OCI-LY1 (cell line): ENCODE measurements around the gene DTNBP1.
"Not testable (repeated sequence)": the region's sequence is repeated elsewhere in the genome, so short reads cannot be mapped to it uniquely, and the experiment has no call there.

Experiments used
- H2AFZ ChIP-seq: fragments of 200-600 bp; sonication (generic), shearing (Covaris generic); 2 replicates; pipeline ENCODE4 v1.6.0; 2014; ENCODE audit warnings: antibody characterized with exemption, mild to moderate bottlenecking, low read length
- H3F3A ChIP-seq: fragments of 200-600 bp; sonication (generic), shearing (Covaris generic); 2 replicates; pipeline ENCODE4 v1.6.0; 2014; ENCODE audit warnings: mild to moderate bottlenecking, antibody characterized with exemption, low read length, moderate library complexity; ENCODE audit not compliant: insufficient read depth
- H3K27ac ChIP-seq: fragments of 200-600 bp; sonication (generic); 2 replicates; pipeline ENCODE4 v1.5.1; 2014; ENCODE audit warnings: low read length, mixed run types, mild to moderate bottlenecking, low read depth; ENCODE audit not compliant: poor library complexity, severe bottlenecking
- H3K27me3 ChIP-seq: fragments of 200-600 bp; sonication (generic); 2 replicates; pipeline ENCODE4 v1.6.0; 2014; ENCODE audit warnings: antibody characterized with exemption, mild to moderate bottlenecking, low read length, moderate library complexity; ENCODE audit not compliant: insufficient read depth
- H3K36me3 ChIP-seq: fragments of 200-600 bp; sonication (generic); 2 replicates; pipeline ENCODE4 v1.6.1; 2014; ENCODE audit warnings: mild to moderate bottlenecking, antibody characterized with exemption, low read length, moderate library complexity, mixed read lengths; ENCODE audit not compliant: insufficient read depth
- H3K4me1 ChIP-seq: fragments of 200-600 bp; sonication (generic); 2 replicates; pipeline ENCODE4 v1.5.1; 2014; ENCODE audit warnings: mild to moderate bottlenecking, low read length, moderate library complexity; ENCODE audit not compliant: insufficient read depth, severe bottlenecking
- H3K4me2 ChIP-seq: fragments of 200-600 bp; sonication (generic), shearing (Covaris generic); 2 replicates; pipeline ENCODE4 v1.6.1; 2014; ENCODE audit warnings: low read length
- H3K4me3 ChIP-seq: fragments of 200-600 bp; sonication (generic); 2 replicates; pipeline ENCODE4 v1.5.1; 2014; ENCODE audit warnings: low read length, low read depth, mild to moderate bottlenecking, mixed read lengths; ENCODE audit not compliant: poor library complexity, severe bottlenecking
- H3K79me2 ChIP-seq: fragments of 200-600 bp; shearing (Covaris generic); 2 replicates; pipeline ENCODE4 v1.6.1; 2016; ENCODE audit warnings: mixed run types, low read length, mixed read lengths; ENCODE audit not compliant: insufficient read depth
- H3K9ac ChIP-seq: fragments of 200-600 bp; sonication (generic), shearing (Covaris generic); 2 replicates; pipeline ENCODE4 v1.6.1; 2014; ENCODE audit warnings: mild to moderate bottlenecking, low read length, mixed read lengths
- H3K9me2 ChIP-seq: fragments of 200-600 bp; sonication (generic), shearing (Covaris generic); 2 replicates; pipeline ENCODE4 v1.6.1; 2014; ENCODE audit warnings: low read depth, mild to moderate bottlenecking, low read length, mixed read lengths
- H3K9me3 ChIP-seq: fragments of 200-600 bp; shearing (Covaris generic); 2 replicates; pipeline ENCODE4 v1.6.1; 2014; ENCODE audit warnings: low read length, mixed read lengths
- H4K20me1 ChIP-seq: fragments of 200-600 bp; sonication (generic), shearing (Covaris generic); 2 replicates; pipeline ENCODE4 v1.6.0; 2016; ENCODE audit warnings: mild to moderate bottlenecking, low read length; ENCODE audit not compliant: insufficient read depth
- EZH2 ChIP-seq: fragments of 200-600 bp; sonication (generic), shearing (Covaris generic); IDR thresholded peaks from 2 replicates; pipeline ENCODE4 v1.8.0; 2017; ENCODE audit warnings: borderline replicate concordance, mixed run types, mild to moderate bottlenecking, antibody characterized with exemption, low read length, moderate library complexity, mixed read lengths
- TF ChIP-seq, protein P1 (sequence below): fragments of 200-600 bp; sonication (generic), shearing (Covaris generic); IDR thresholded peaks from 2 replicates; pipeline ENCODE4 v1.5.1; 2017; ENCODE audit warnings: mild to moderate bottlenecking, antibody characterized with exemption, low read length, moderate library complexity, mixed read lengths

DTNBP1 gene

GRCh38 chr6:15654250-15654649 is 8.6 kb downstream of the DTNBP1 start:
- no peak overlapping the region for H3K4me2 ChIP-seq
- no peaks in the 10 kb centered on the region for H3K27me3 ChIP-seq
- H3K9me2 ChIP-seq: no peaks in the 10 kb centered on the region
- TF ChIP-seq, protein P1, sequence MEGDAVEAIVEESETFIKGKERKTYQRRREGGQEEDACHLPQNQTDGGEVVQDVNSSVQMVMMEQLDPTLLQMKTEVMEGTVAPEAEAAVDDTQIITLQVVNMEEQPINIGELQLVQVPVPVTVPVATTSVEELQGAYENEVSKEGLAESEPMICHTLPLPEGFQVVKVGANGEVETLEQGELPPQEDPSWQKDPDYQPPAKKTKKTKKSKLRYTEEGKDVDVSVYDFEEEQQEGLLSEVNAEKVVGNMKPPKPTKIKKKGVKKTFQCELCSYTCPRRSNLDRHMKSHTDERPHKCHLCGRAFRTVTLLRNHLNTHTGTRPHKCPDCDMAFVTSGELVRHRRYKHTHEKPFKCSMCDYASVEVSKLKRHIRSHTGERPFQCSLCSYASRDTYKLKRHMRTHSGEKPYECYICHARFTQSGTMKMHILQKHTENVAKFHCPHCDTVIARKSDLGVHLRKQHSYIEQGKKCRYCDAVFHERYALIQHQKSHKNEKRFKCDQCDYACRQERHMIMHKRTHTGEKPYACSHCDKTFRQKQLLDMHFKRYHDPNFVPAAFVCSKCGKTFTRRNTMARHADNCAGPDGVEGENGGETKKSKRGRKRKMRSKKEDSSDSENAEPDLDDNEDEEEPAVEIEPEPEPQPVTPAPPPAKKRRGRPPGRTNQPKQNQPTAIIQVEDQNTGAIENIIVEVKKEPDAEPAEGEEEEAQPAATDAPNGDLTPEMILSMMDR: no peak
- no peak for TF ChIP-seq EZH2
- no peaks in the 10 kb centered on the region for H4K20me1 ChIP-seq
- no peaks in the 10 kb centered on the region for H3K9me3 ChIP-seq
- H3K79me2 ChIP-seq: peaks cover 49% of the 10 kb centered on the region
- H3K4me3 ChIP-seq: no peak overlapping the region
- H3K36me3 ChIP-seq: peaks cover 17% of the 10 kb centered on the region
- peaks cover 42% of the 10 kb centered on the region for H3K4me1 ChIP-seq
- H2AFZ ChIP-seq: no peak overlapping the region
- no peak overlapping the region for H3K9ac ChIP-seq
- H3K27ac ChIP-seq: no peak overlapping the region
- peaks cover 3% of the 10 kb centered on the region for H3F3A ChIP-seq

DNA sequence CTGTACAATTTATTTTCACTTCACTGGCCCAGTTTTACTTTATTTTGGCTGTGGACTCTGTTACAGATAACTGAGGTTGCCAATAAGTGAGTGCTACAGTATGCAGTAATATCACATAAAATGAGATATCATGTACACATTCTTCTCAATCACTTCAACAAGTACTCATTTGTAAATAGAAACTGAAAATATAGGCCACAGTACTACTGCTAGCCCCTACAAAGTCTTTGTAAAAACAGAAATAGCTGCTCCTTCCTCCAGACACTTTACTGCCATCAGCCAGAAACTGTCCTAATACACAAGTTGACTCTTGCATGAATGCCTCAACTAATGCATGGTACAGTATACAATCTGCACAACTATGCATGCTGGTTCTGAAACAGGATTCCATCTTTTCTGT is 9.2 kb downstream of the DTNBP1 start:
- H3K36me3 ChIP-seq: peaks cover 23% of the 10 kb centered on the region
- no peak overlapping the region for H3K4me3 ChIP-seq
- H3K4me1 ChIP-seq: peaks cover 35% of the 10 kb centered on the region
- no peak overlapping the region for H3K4me2 ChIP-seq
- H3K9me3 ChIP-seq: no peaks in the 10 kb centered on the region
- H4K20me1 ChIP-seq: no peaks in the 10 kb centered on the region
- no peak overlapping the region for H2AFZ ChIP-seq
- H3K9ac ChIP-seq: no peak overlapping the region
- no peaks in the 10 kb centered on the region for H3K27me3 ChIP-seq
- no peak for TF ChIP-seq EZH2
- TF ChIP-seq, protein P1: no peak
- H3F3A ChIP-seq: no peaks in the 10 kb centered on the region; the same call in 1 of the 2 replicates
- H3K27ac ChIP-seq: no peak overlapping the region
- H3K9me2 ChIP-seq: no peaks in the 10 kb centered on the region
- peaks cover 49% of the 10 kb centered on the region for H3K79me2 ChIP-seq

GRCh38 chr6:15650004-15650559 is 12.7 kb downstream of the DTNBP1 start:
- peaks cover 27% of the 10 kb centered on the region for H3K79me2 ChIP-seq
- H3K36me3 ChIP-seq: peaks cover 38% of the 10 kb centered on the region
- H3K9me3 ChIP-seq, H4K20me1 ChIP-seq, H3F3A ChIP-seq, H3K27ac ChIP-seq, H3K4me1 ChIP-seq, H3K4me2 ChIP-seq, H3K4me3 ChIP-seq, H3K27me3 ChIP-seq, H3K9ac ChIP-seq, H2AFZ ChIP-seq, H3K9me2 ChIP-seq: not testable (repeated sequence)

- H3F3A ChIP-seq: no peaks in the 10 kb centered on the region
- no peaks in the 10 kb centered on the region for H4K20me1 ChIP-seq
- H3K4me2 ChIP-seq: no peak overlapping the region
- TF ChIP-seq, protein P1: no peak
- TF ChIP-seq EZH2: no peak
- no peaks in the 10 kb centered on the region for H3K9me2 ChIP-seq
- H2AFZ ChIP-seq: no peak overlapping the region
- H3K4me3 ChIP-seq: no peak overlapping the region
- peaks cover 62% of the 10 kb centered on the region for H3K36me3 ChIP-seq
- peaks cover 4% of the 10 kb centered on the region; the same call in 1 of the 2 replicates for H3K9me3 ChIP-seq
- no peak overlapping the region for H3K9ac ChIP-seq
- peaks cover 15% of the 10 kb centered on the region for H3K79me2 ChIP-seq
- no peaks in the 10 kb centered on the region for H3K27me3 ChIP-seq
- no peaks in the 10 kb centered on the region for H3K4me1 ChIP-seq
- H3K27ac ChIP-seq: no peak overlapping the region
These were observed 17.9 kb downstream of the DTNBP1 start for GRCh38 chr6:15644904-15645303.
